ENCODE data around the gene RAD51D.
"Not testable (repeated sequence)": the region's sequence is repeated elsewhere in the genome, so short reads cannot be mapped to it uniquely, and the experiment has no call there.

Gene RAD51D

GRCh38 chr17:35129154-35129972 lies 9.7 kb upstream of the RAD51D start:
- no peaks in the 10 kb centered on the region for H3K9me3 Mint-ChIP-seq
- no peak overlapping the region for H3K4me3 Mint-ChIP-seq
- H3K36me3 Mint-ChIP-seq (ENCODE audit: low read depth), result peaks cover 23% of the 10 kb centered on the region
- H3K4me1 Mint-ChIP-seq, result no peaks in the 10 kb centered on the region
- DNase-seq, result no peak
- no peak for TF ChIP-seq CTCF (IDR thresholded peaks at IDR 0.05)
- H3K27me3 Mint-ChIP-seq (ENCODE audit: low read depth, poor library complexity), result no peaks in the 10 kb centered on the region
- no peak overlapping the region for H3K27ac Mint-ChIP-seq

GRCh38 chr17:35127751-35128514 lies 8.3 kb upstream of the RAD51D start:
- no peak for DNase-seq
- Mint-ChIP-seq H3K9me3 (no peaks in the 10 kb centered on the region), H3K4me3 (no peak overlapping the region), H3K4me1 (no peaks in the 10 kb centered on the region), H3K36me3 (ENCODE audit: low read depth) (peaks cover 12% of the 10 kb centered on the region), H3K27me3 (ENCODE audit: low read depth, poor library complexity) (peaks cover 4% of the 10 kb centered on the region), H3K27ac (no peak overlapping the region)
- no peak for TF ChIP-seq CTCF (IDR thresholded peaks at IDR 0.05)

- Mint-ChIP-seq H3K9me3 (no peaks in the 10 kb centered on the region), H3K27me3 (ENCODE audit: low read depth, poor library complexity) (peaks cover 34% of the 10 kb centered on the region), H3K27ac (no peak within 1 kb of the TSS), H3K4me1 (peaks cover 14% of the 10 kb centered on the region), H3K4me3 (no peak within 1 kb of the TSS), H3K36me3 (ENCODE audit: low read depth) (peaks cover 5% of the 10 kb centered on the region)
- TF ChIP-seq CTCF (IDR thresholded peaks at IDR 0.05), result no peak
- no peak for DNase-seq
Measured at GRCh38 chr17:35121315-35121714, 1.7 kb upstream of the RAD51D start, which contains the start of gene FNDC8. Gene FNDC8, plus strand, starts transcription at chr17:35121615. Its CDS starts 79 bp downstream, at chr17:35121694.

GRCh38 chr17:35117984-35118383 lies 1.7 kb downstream of the RAD51D start:
- Mint-ChIP-seq H3K4me3 (peak overlapping the region; percentile 54), H3K4me1 (peaks cover 14% of the 10 kb centered on the region), H3K27ac (no peak overlapping the region), H3K9me3 (no peaks in the 10 kb centered on the region), H3K36me3 (ENCODE audit: low read depth) (peaks cover 16% of the 10 kb centered on the region), H3K27me3 (ENCODE audit: low read depth, poor library complexity) (peaks cover 30% of the 10 kb centered on the region)
- no peak for TF ChIP-seq CTCF (IDR thresholded peaks at IDR 0.05)
- DNase-seq, result no peak

- TF ChIP-seq CTCF (IDR thresholded peaks at IDR 0.05), result no peak
- peaks cover 14% of the 10 kb centered on the region for H3K4me1 Mint-ChIP-seq
- H3K36me3 Mint-ChIP-seq (ENCODE audit: low read depth), result peaks cover 16% of the 10 kb centered on the region
- H3K27me3 Mint-ChIP-seq (ENCODE audit: low read depth, poor library complexity), result peaks cover 24% of the 10 kb centered on the region
- no peak for DNase-seq
- H3K9me3 Mint-ChIP-seq, result no peaks in the 10 kb centered on the region
- peak overlapping the region; percentile 15 for H3K4me3 Mint-ChIP-seq
- H3K27ac Mint-ChIP-seq, result peak overlapping the region; percentile 68
Measured at GRCh38 chr17:35116845-35117244, 2.8 kb downstream of the RAD51D start.

GRCh38 chr17:35110791-35111190 lies 8.9 kb downstream of the RAD51D start:
- not testable (repeated sequence) for H3K27ac Mint-ChIP-seq; H3K27me3 Mint-ChIP-seq (ENCODE audit: low read depth, poor library complexity); DNase-seq; H3K9me3 Mint-ChIP-seq; H3K4me3 Mint-ChIP-seq; H3K4me1 Mint-ChIP-seq
- peaks cover 19% of the 10 kb centered on the region for H3K36me3 Mint-ChIP-seq (ENCODE audit: low read depth)

Measured in nephron progenitor cell (in vitro differentiated cells).